ENCODE results near the gene PTH2R. TPM values are rescaled to one million over a fixed set of nuclear protein-coding genes. Genes with fewer than 3 reads are reported as not detected.

PTH2R gene, protein sequence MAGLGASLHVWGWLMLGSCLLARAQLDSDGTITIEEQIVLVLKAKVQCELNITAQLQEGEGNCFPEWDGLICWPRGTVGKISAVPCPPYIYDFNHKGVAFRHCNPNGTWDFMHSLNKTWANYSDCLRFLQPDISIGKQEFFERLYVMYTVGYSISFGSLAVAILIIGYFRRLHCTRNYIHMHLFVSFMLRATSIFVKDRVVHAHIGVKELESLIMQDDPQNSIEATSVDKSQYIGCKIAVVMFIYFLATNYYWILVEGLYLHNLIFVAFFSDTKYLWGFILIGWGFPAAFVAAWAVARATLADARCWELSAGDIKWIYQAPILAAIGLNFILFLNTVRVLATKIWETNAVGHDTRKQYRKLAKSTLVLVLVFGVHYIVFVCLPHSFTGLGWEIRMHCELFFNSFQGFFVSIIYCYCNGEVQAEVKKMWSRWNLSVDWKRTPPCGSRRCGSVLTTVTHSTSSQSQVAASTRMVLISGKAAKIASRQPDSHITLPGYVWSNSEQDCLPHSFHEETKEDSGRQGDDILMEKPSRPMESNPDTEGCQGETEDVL
- total RNA-seq: under 1 TPM in 1 of 2 experiments, not detected in 1; 0.10 TPM

DNA sequence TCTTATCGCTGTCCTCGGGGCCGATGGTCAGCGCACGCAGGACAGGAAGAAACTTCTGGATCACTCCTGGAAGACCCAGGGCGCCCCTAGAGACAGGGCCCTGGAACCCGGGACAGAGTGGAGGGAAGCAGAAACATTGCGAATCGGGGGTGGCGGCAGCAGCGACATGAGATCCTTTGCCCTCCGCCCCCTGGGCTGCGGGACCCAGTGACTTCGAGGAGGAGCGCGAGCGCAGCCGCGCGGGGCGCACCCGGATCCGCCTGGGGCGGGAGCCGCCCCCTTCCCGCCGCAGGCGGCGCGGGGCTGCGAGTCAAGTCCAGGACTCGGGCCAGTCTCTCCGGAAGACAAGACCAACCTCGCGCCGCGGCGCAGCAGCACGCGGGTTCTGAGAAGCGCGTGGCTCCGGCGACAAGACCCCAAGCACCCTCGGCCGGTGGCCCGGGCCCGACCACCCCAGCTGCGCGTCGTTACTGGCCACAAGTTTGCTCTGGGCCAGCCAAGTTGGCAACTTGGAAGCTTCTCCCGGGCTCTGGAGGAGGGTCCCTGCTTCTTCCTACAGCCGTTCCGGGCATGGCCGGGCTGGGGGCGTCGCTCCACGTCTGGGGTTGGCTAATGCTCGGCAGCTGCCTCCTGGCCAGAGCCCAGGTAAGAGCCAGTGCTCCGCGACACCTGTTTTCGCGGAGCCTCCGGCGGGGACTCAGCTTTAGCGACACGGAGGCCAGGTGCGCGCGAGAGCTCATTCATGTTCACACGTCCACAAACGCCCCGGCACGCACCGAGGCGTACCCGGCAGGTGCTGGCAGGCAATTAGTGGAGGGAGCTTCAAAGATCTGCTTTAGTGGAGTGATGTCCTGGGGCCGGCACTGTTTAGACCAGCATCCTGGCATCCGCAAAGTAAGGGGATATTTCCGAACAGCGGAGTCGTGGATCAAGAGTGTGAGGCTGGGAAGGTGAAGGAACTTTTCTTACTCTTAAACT is at the start of gene PTH2R:
Gene PTH2R, plus strand, starts transcription at position 319 of the 978 bp plus-strand sequence. Its CDS starts 252 bp downstream, at position 571.
- CTCF ChIA-PET: interaction anchor here (0.7 kb wide), 1 partner anchor 1349 kb away, joined by 5 read pairs; no protein-coding TSS in a partner anchor
- DNase-seq: no peak
- H3K27me3 Mint-ChIP-seq: peaks cover 52% of the 10 kb centered on the region

DNA sequence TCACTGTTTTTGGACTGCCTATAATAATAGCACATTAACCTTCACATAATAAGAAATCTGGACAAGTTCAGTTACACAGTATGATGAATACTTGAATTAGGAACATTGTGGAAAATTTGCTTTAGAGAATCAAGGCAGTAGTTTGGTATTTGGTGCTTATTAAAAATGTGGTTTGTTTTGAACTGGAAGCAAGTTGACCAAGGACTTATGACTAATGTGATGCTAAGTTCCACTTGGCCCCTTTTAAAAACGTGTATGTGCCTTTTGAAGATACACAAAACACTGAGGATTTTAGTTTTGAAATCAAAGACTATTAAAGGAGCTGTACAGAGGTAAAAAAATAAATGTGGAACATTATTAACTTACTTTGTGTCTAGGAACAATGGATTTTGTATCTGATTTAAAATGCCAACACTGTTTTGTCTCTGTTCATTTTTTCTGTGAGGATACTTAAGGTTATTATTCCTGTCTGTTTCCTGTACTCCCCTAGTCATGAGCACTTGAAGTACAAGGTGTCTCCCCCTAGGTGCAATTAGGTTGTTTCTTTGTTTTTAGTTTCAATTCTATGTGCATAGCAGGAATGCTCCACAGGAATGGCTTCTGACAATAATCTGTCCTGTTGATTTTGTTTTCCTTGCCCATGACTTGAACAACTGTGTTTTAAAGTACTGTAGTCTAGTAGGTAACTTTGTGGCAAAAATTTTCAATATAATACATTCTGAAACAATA is 49.6 kb upstream of the PTH2R start:
- Mint-ChIP-seq H3K4me1 (no peaks in the 10 kb centered on the region), H3K4me3 (no peak overlapping the region), H3K36me3 (ENCODE audit: low read depth) (peaks cover 46% of the 10 kb centered on the region), H3K9me3 (no peaks in the 10 kb centered on the region), H3K27ac (peak overlapping the region; percentile 56), H3K27me3 (no peaks in the 10 kb centered on the region)
- CTCF ChIA-PET: no interaction called here
- DNase-seq: no peak
- POLR2A ChIA-PET: no interaction called here

More for the DNA sequence above, at the start of gene PTH2R:
- Mint-ChIP-seq H3K27ac (no peak within 1 kb of the TSS), H3K36me3 (ENCODE audit: low read depth) (no peaks in the 10 kb centered on the region), H3K9me3 (no peaks in the 10 kb centered on the region), H3K4me3 (no peak within 1 kb of the TSS), H3K4me1 (peaks cover 7% of the 10 kb centered on the region)
- POLR2A ChIA-PET: no interaction called here

DNA sequence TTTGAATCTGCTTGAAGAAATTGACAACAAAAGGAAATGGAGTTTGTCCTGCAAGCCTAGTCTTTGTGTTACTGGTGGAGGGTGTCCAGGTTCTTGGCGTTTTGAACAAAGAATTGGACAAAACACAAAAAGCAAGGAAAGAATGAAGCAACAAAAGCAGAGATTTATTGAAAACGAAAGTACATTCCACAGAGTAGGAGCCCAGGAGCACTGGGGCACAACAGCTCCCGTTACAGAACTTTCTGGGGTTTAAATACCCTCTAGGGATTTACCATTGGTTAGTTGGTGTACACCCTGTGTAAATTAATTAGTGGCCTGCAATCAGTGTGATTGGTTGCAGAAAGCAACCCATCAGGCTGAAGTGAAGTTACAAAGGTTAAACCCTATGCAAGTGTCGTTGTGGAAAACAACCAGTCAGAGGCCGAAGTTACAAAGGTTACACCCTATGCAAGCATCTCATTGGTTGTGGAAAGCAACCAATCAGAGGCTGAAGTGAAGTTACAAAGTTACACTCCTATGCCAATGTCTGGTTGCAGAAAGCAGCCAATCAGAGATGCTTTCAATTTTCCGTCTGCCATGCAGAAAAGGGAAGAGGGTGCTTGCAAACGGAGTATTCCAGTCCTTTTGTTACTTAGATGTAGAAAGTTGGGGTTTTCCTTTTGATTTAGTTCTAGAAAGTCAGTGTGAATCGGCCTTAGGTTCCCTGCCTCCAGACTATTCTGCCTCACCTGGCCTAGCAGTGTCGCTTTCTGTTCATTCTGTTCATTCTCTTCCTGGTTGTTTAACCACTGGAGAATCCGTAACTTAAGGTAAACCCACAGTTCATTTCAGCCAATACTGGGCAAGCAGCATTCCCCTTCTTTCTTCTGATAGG is 47.6 kb upstream of the PTH2R start:
- H3K4me1 Mint-ChIP-seq: peaks cover 4% of the 10 kb centered on the region
- peaks cover 33% of the 10 kb centered on the region for H3K36me3 Mint-ChIP-seq (ENCODE audit: low read depth)
- no peak for DNase-seq
- POLR2A ChIA-PET: no interaction called here
- H3K9me3 Mint-ChIP-seq: no peaks in the 10 kb centered on the region
- no peak overlapping the region for H3K4me3 Mint-ChIP-seq
- H3K27ac Mint-ChIP-seq: no peak overlapping the region
- CTCF ChIA-PET: no interaction called here
- H3K27me3 Mint-ChIP-seq: no peaks in the 10 kb centered on the region

DNA sequence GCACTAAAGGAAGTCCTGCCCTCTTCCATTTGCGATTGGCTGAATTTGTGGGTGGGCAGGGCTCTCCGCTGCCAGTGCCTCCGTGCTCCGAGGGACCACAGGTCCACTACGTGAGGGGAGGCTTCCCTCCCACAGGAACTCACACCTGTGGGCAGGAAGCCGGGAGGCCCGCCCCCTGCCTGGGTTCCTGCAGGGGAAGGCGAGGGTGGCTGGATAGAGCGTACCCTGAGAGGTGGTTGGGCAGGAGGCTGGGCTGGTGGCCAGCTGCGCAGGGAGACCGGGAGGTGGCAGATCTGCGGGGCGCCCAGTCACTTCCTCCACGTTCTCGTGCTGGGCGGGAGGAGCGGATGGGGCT is 47.0 kb upstream of the PTH2R start:
- CTCF ChIA-PET: no interaction called here

DNA sequence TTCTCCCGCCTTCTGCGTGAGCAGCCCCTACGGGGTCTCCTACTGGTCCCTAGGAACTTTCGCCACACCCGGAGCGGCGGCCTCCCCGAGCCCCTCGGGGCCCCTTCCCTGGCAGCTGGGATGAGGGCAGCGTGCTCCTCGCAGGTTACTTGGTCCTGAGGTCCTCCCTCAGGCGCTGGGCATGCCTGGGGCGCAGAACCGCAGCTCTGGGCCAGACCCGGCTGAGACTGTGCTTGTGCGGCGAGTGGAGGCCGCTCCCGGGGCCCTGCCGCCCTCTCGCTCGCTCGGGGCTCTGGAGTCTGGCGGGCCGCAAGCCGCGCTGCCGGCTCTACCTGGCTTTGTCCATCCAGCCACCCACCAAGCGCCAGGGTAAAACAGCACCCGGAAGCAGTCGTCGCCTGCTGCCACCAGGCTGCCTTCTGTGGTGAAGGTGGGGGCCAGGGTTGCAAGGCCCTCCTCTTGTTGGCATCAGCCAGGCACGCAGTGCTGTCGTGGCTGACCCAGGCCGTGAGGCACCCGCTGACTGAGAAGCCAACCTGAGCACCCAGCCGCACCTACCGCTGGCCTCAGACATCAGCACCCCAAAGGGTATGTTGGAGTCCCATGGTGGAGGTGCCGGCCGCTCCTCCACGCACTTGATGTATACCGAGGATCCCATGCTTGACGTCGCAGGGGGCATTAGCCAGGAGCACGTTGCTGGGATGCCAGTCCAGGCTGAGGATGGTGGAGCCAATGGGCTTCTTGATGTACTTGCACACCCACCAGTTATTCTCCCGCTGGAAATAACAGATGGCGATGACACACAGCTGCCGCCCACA is 46.1 kb upstream of the PTH2R start:
- POLR2A ChIA-PET: no interaction called here
- Mint-ChIP-seq H3K36me3 (ENCODE audit: low read depth) (peaks cover 24% of the 10 kb centered on the region), H3K27me3 (peaks cover 6% of the 10 kb centered on the region), H3K27ac (no peak overlapping the region), H3K9me3 (peaks cover 4% of the 10 kb centered on the region), H3K4me1 (peaks cover 6% of the 10 kb centered on the region), H3K4me3 (no peak overlapping the region)
- no peak for DNase-seq
- CTCF ChIA-PET: no interaction called here

More for the DNA sequence above, 47.0 kb upstream of the PTH2R start:
- Mint-ChIP-seq H3K4me1 (peaks cover 6% of the 10 kb centered on the region), H3K27me3 (no peaks in the 10 kb centered on the region), H3K4me3 (no peak overlapping the region), H3K27ac (no peak overlapping the region), H3K36me3 (ENCODE audit: low read depth) (peaks cover 27% of the 10 kb centered on the region), H3K9me3 (no peaks in the 10 kb centered on the region)
- DNase-seq: no peak
- POLR2A ChIA-PET: no interaction called here

DNA sequence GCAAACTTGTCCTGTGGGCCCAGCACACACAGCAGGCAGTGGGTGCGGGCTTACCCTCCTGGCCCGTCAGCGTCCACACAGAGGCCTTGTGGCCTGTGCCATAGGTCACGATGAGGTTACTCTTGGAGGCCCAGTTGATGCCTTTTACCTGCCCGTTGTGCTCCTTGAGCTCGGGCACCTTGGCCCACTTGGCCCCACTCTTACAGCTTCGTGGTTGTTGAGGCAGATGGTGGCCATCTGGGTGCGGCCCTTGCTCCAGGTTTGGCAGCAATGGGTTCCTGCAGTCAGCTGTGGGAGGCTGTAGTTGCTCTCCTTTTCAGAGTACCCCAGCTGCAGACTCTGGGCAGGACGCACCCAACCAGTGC is 45.5 kb upstream of the PTH2R start:
- H3K36me3 Mint-ChIP-seq (ENCODE audit: low read depth): peaks cover 23% of the 10 kb centered on the region
- H3K4me3 Mint-ChIP-seq: no peak overlapping the region
- no peak for DNase-seq
- no peak overlapping the region for H3K27ac Mint-ChIP-seq
- H3K9me3 Mint-ChIP-seq: peaks cover 4% of the 10 kb centered on the region
- H3K4me1 Mint-ChIP-seq: peaks cover 6% of the 10 kb centered on the region
- ChIA-PET POLR2A (no interaction called here), CTCF (no interaction called here)
- H3K27me3 Mint-ChIP-seq: peaks cover 6% of the 10 kb centered on the region

DNA sequence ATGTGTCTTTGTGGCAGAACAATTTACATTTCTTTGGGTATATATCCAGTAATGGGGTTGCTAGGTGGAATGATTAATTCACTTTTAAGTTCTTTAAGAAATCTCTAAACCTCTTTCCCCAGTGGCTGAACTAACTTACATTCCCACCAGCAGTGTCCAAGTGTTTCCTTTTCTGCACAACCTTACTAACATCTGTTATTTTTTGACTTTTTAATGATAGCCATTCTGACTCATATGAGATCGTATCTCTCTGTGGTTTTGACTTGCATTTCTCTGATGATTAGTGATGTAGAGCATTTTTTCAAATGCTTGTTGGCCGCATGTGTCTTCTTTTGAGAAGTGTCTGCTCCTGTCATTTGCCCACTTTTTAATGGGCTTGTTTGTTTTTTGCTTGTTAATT is 43.1 kb upstream of the PTH2R start:
- Mint-ChIP-seq H3K9me3 (peaks cover 4% of the 10 kb centered on the region), H3K4me1 (peaks cover 6% of the 10 kb centered on the region), H3K4me3 (no peak overlapping the region), H3K27ac (no peak overlapping the region), H3K27me3 (peaks cover 6% of the 10 kb centered on the region), H3K36me3 (ENCODE audit: low read depth) (peaks cover 17% of the 10 kb centered on the region)
- ChIA-PET CTCF (no interaction called here), POLR2A (no interaction called here)
- DNase-seq: no peak

DNA sequence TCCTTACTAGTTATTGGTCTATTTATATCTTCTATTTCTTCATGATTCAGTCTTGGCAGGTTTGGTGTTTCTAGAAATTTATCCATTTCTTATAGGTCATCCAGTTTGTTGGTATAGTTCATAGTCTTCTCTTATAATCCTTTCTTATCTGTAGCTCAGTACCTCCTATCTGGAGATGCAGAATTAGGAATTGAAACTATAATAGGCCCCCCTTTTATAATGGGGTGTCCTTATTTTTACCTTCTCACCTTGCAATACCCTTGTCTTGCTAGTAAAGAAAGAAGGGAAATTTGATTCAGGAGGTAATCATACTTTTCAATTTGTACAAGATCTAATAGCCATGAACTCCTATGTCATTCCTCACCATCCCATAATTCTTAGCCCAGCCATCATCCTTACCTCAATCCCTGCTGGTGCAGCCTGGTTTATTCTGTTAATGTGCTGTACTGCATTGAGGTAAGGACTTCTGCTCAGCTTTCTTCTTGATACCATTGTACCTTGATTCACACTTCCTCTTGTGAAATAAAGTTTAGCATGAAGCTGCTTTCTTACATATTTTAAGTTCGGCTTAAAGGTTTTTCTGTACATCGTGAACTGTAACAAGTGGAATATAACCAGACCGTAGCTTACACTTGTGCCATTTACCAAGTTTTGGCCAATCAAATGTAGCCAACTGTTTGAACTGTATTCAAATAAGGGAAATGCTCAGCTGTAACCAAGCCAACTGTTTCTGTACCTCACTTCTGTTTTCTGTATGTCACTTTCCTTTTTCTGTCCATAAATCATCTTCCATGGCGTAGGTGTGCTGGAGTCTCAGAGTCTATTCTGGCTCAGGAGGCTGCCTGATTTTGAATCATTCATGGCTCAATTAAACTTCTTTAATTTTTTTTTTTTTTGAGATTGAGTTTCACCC is 40.1 kb upstream of the PTH2R start:
- Mint-ChIP-seq H3K4me1 (peaks cover 6% of the 10 kb centered on the region), H3K36me3 (ENCODE audit: low read depth) (peaks cover 5% of the 10 kb centered on the region), H3K27ac (no peak overlapping the region), H3K9me3 (peaks cover 4% of the 10 kb centered on the region), H3K27me3 (peaks cover 6% of the 10 kb centered on the region), H3K4me3 (no peak overlapping the region)
- ChIA-PET CTCF (interaction anchor here (0.7 kb wide), 1 partner anchor 482 kb away, joined by 6 read pairs; no protein-coding TSS in a partner anchor), POLR2A (no interaction called here)
- no peak for DNase-seq

DNA sequence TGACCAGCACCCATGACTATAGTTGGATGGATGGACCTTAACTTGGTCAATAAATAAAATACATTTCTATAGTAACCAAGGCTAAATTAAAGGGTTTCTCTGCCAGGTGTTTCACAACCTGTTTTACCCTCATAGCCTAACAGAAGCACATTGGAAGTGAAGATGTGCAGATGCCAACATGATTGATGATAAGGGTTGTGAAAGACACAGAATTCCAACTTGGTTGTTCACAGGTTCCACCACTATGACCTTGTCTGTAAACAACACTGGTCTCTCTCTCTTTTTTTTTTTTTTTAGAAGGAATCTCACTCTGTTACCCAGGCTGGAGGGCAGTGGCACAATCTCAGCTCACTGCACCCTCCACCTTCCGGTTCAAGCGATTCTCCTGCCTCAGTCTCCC is 37.5 kb upstream of the PTH2R start:
- H3K9me3 Mint-ChIP-seq: peaks cover 4% of the 10 kb centered on the region
- no peak overlapping the region for H3K27ac Mint-ChIP-seq
- ChIA-PET POLR2A (no interaction called here), CTCF (no interaction called here)
- no peak overlapping the region for H3K4me3 Mint-ChIP-seq
- peaks cover 6% of the 10 kb centered on the region for H3K27me3 Mint-ChIP-seq
- H3K36me3 Mint-ChIP-seq (ENCODE audit: low read depth): peaks cover 4% of the 10 kb centered on the region
- DNase-seq: no peak
- peaks cover 2% of the 10 kb centered on the region for H3K4me1 Mint-ChIP-seq

DNA sequence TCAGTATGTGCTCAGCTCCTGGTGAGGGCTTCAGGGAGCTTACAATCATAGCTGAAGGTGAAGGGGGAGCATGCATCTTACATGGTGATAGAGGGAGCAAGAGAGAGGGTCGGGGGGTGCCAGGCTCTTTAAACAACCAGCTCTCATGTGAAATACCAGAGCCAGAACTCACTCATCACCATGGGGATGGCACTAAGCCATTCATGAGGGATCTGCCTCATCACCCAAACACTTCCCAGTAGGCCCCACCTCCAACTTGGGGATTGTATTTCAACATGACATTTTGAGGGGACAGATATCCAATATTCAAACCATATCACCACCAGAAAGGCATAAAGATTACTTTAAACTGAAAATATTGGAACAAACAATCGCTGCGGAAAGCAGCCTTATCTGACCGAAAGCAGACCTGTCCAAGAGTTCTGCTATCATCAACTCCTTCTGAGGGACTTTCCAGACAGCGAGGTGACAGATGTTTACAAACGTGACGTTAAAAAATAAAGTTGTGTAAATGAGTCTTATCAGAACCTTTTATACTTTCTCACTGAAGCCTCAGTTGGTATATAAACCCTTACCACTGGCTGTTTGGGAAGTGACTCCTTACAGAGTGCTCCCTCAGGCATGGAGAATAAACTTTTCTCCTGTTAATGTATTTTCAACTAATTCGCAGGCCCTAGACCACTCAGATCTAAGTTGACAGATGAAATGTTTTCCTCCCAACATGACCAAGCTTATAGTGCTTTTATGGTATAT is 35.5 kb upstream of the PTH2R start:
- peaks cover 4% of the 10 kb centered on the region for H3K27me3 Mint-ChIP-seq
- H3K4me1 Mint-ChIP-seq: no peaks in the 10 kb centered on the region

More for the DNA sequence above, 35.5 kb upstream of the PTH2R start:
- no peaks in the 10 kb centered on the region for H3K9me3 Mint-ChIP-seq
- POLR2A ChIA-PET: no interaction called here
- H3K4me3 Mint-ChIP-seq: no peak overlapping the region
- CTCF ChIA-PET: no interaction called here
- no peaks in the 10 kb centered on the region for H3K36me3 Mint-ChIP-seq (ENCODE audit: low read depth)
- no peak overlapping the region for H3K27ac Mint-ChIP-seq
- DNase-seq: no peak
